ENCODE data around the gene EYA2. TPM values are rescaled to one million over a fixed set of nuclear protein-coding genes. Genes with fewer than 3 reads are reported as not detected.
A peak's percentile ranks its signal among the peaks of the same experiment; 100 is the strongest.

EYA2 gene
- total and polyA plus RNA-seq, 11 donors: 0.30 to 4.2 (median 0.70) TPM

DNA sequence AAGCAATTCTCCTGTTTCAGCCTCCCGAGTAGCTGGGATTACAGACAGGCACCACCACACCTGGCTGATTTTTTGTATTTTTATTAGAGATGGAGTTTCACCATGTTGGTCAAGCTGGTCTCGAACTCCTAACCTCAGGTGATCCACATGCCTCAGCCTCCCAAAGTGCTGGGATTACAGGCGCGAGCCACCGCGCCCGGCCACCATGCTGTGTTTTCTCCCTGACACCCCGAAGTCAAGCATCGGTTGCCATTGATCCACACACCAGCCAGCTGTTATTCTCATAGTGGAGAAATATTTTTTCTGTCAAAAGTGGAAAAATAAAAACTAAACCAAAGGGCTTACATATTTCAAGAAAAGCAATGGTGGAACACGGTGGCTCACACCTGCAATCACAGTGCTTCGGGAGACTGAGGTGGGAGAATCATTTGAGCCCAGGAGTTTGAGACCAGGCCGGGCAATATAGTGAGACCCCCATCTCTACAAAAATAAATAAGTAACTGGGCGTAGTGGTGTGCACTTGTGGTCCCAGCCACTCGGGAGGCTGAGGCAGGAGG lies 304.4 kb downstream of the EYA2 start:
- intact Hi-C loops (cut with DNase I): loop anchor here in 8 of 10 donors (5.0 to 10.0 kb wide), 5 partner anchors 73 to 442 kb away; partner anchors contain the start of gene NCOA3 (in 1 of the 8)
- H3K9me3 ChIP-seq: no peaks in the 10 kb centered on the region
- TF ChIP-seq, protein P1, sequence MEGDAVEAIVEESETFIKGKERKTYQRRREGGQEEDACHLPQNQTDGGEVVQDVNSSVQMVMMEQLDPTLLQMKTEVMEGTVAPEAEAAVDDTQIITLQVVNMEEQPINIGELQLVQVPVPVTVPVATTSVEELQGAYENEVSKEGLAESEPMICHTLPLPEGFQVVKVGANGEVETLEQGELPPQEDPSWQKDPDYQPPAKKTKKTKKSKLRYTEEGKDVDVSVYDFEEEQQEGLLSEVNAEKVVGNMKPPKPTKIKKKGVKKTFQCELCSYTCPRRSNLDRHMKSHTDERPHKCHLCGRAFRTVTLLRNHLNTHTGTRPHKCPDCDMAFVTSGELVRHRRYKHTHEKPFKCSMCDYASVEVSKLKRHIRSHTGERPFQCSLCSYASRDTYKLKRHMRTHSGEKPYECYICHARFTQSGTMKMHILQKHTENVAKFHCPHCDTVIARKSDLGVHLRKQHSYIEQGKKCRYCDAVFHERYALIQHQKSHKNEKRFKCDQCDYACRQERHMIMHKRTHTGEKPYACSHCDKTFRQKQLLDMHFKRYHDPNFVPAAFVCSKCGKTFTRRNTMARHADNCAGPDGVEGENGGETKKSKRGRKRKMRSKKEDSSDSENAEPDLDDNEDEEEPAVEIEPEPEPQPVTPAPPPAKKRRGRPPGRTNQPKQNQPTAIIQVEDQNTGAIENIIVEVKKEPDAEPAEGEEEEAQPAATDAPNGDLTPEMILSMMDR (IDR thresholded peaks at IDR 0.05): no peak
- no peak for TF ChIP-seq POLR2A (IDR thresholded peaks at IDR 0.05)
- H3K4me1 ChIP-seq: peaks cover 0 to 19% (median 7%) of the 10 kb centered on the region in 12 donors
- ATAC-seq (no peak), DNase-seq (no peak)
- no peak overlapping the region for H3K4me3 ChIP-seq
- 90 to 96% (median 94%) methylated on average over 14 of the region's 14 CpGs for WGBS, 4 donors
- H3K27ac ChIP-seq: no peak overlapping the region
- no peaks in the 10 kb centered on the region for H3K36me3 ChIP-seq
- H3K27me3 ChIP-seq: no peaks in the 10 kb centered on the region

DNA sequence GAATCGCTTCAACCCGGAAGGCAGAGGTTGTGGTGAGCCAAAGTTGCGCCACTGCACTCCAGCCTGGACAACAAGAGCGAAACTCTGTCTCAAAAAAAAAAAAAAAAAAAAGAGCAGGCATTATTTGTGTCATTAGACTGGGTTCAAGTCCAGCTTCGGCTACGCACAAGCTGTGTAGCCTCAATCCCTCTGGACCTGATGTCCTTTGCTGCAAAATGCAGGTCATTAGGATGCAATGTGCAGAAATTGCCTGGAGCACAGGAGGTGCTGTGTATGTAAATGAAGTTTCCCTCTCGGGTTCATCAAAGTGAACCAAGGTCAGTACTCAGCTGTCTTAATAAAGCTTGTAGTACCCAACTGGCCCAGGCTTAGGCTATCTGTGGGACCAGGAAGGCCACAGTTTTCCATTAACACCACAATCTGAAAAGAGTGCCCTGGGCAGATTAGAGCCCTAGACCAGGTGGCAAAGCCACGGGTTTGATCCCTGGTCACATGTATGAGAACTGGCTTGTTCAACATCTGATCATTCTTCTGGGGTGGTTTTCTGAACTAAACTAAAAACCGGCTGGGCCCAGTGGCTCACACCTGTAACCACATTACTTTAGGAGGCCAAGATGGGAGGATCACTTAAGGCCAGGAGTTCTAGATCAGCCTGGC lies 306.6 kb downstream of the EYA2 start:
- no peaks in the 10 kb centered on the region for H3K36me3 ChIP-seq
- peaks cover 0 to 9% (median under 1%) of the 10 kb centered on the region in 12 donors for H3K4me1 ChIP-seq
- TF ChIP-seq, protein P1 (IDR thresholded peaks at IDR 0.05): no peak
- no peak for TF ChIP-seq POLR2A (IDR thresholded peaks at IDR 0.05)
- intact Hi-C loops (cut with DNase I): loop anchor here in 2 of 10 donors (5.0 kb wide), 2 partner anchors 66 to 421 kb away; no protein-coding TSS in a partner anchor
- H3K9me3 ChIP-seq: no peaks in the 10 kb centered on the region
- DNase-seq: no peak
- no peak overlapping the region for H3K27ac ChIP-seq
- no peak for ATAC-seq
- 88 to 93% (median 90%) methylated on average over 9 of the region's 9 CpGs for WGBS, 4 donors
- no peaks in the 10 kb centered on the region for H3K27me3 ChIP-seq
- H3K4me3 ChIP-seq: no peak overlapping the region

DNA sequence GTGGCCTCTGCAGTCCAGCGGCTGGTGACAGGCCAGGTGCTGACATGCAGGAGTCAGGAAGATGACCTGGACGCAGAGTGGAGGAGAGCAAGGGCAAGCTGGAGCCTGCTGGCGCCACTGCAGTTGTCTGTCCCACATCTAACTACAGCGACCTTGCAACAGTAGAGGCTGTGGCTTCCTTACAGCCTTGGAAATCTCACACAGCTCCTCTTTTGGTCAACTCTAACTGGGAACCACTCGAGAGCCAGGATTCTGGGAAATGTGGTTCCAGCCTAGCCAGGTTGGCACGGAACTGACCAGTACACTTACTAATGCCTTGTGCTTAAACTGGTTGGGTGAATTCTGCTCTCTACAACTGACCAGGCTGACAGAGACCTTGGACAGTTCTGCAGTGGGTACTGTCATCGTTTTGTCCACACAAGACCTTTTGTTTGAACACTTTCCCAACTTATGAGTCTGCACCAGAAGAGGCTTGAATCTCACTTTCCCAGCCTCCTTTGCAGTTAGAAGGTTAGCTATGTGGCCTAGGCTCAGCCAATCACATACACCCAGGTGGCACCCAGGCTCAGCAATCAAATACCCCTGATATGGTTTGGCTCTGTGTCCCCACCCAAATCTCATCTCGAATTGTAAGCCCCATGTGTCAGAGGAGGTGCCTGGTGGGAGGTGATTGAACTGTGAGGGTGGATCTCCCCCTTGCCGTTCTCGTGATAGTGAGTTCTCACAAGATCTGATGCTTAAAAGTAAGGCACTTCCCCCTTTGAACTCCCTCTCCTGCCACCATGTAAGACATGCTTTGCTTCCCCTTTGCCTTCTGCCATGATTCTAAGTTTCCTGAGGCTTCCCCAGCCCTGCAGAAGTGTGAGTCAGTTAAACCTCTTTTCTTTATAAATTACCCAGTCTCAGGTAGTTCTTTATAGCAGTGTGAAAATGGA lies 308.4 kb downstream of the EYA2 start:
- H3K9me3 ChIP-seq: no peaks in the 10 kb centered on the region
- H3K27me3 ChIP-seq: no peaks in the 10 kb centered on the region
- intact Hi-C loops (cut with DNase I): loop anchor here in 2 of 10 donors (5.0 kb wide), 2 partner anchors 64 to 419 kb away; no protein-coding TSS in a partner anchor
- H3K27ac ChIP-seq: no peak overlapping the region
- DNase-seq (no peak), ATAC-seq (peak in 1 of 4 donors; percentile 6)
- WGBS, 4 donors: 76 to 79% (median 78%) methylated on average over 8 to 10 of the region's 10 CpGs
- no peak for TF ChIP-seq POLR2A (IDR thresholded peaks at IDR 0.05)
- TF ChIP-seq, protein P1 (IDR thresholded peaks at IDR 0.05): no peak
- no peak overlapping the region for H3K4me3 ChIP-seq
- peaks cover 0 to 9% (median 3%) of the 10 kb centered on the region in 12 donors for H3K4me1 ChIP-seq
- H3K36me3 ChIP-seq: peaks cover 0 to 2% (median 0%) of the 10 kb centered on the region in 9 donors

All from heart left ventricle (tissue), 16 donors.